ENCODE data around the gene VPS37B.

The VPS37B gene

DNA sequence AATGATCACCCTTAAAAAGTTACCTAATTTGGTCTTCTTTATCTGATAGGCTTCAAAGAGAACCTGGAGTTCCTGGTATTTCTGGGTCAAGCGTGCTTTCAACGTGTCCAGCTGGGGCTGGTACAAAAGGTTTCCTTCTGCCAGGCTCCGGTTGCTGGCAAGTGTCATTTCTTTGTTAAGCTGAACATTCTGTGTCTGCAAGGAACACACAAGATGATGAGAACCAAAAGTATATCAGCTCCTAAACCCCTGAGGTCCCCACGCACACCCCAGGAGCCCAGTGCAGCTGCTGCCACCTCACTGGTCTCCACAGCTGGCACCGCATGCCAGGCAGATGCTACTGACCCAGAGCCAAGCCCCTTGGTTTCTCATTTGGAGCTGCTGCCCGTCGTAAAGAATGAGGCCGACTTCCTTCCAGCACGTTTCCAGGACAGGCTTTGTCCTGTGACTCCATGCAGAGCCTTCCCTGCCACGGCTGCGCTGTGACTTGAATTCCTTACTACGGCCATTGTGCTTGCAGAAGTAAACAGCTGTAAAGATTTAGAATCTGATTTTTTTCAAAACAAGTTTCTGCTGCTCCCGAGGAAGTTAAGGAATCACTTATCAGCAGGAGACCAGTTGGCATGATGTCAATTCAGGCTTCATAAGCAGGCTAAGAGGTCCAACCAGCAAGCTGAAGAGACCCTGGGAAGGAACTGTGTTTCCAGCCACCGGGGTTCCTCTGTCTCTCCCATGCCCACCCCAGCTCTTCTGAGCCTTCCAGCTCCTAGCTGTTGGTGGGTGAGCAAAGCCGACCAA is 24.9 kb downstream of the VPS37B start:
- Histone ChIP-seq H4K20me1 (ENCODE audit: insufficient read depth, low read length) (no peaks in the 10 kb centered on the region), H3K9me2 (ENCODE audit: low read depth, low read length) (no peaks in the 10 kb centered on the region), H3K4me1 (ENCODE audit: insufficient read depth, low read length, severe bottlenecking) (peaks cover 9% of the 10 kb centered on the region), H2AFZ (ENCODE audit: low read length) (no peak overlapping the region), H3K4me2 (ENCODE audit: low read length) (peak overlapping the region; percentile 26; the same call in 1 of the 2 replicates), H3K9me3 (ENCODE audit: low read length) (no peaks in the 10 kb centered on the region), H3K9ac (ENCODE audit: low read length) (no peak overlapping the region), H3K27ac (ENCODE audit: low read depth, low read length, poor library complexity, severe bottlenecking) (no peak overlapping the region), H3K79me2 (ENCODE audit: insufficient read depth, low read length) (no peaks in the 10 kb centered on the region), H3K36me3 (ENCODE audit: insufficient read depth, low read length) (no peaks in the 10 kb centered on the region), H3K27me3 (ENCODE audit: insufficient read depth, low read length) (peaks cover 21% of the 10 kb centered on the region; the same call in 1 of the 2 replicates), H3K4me3 (ENCODE audit: low read depth, low read length, poor library complexity, severe bottlenecking) (no peak overlapping the region), H3F3A (ENCODE audit: insufficient read depth, low read length) (no peaks in the 10 kb centered on the region)
- TF ChIP-seq, protein P1, sequence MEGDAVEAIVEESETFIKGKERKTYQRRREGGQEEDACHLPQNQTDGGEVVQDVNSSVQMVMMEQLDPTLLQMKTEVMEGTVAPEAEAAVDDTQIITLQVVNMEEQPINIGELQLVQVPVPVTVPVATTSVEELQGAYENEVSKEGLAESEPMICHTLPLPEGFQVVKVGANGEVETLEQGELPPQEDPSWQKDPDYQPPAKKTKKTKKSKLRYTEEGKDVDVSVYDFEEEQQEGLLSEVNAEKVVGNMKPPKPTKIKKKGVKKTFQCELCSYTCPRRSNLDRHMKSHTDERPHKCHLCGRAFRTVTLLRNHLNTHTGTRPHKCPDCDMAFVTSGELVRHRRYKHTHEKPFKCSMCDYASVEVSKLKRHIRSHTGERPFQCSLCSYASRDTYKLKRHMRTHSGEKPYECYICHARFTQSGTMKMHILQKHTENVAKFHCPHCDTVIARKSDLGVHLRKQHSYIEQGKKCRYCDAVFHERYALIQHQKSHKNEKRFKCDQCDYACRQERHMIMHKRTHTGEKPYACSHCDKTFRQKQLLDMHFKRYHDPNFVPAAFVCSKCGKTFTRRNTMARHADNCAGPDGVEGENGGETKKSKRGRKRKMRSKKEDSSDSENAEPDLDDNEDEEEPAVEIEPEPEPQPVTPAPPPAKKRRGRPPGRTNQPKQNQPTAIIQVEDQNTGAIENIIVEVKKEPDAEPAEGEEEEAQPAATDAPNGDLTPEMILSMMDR (IDR thresholded peaks at IDR 0.05; ENCODE audit: low read length) = no peak
- no peak for TF ChIP-seq EZH2 (IDR thresholded peaks at IDR 0.05; ENCODE audit: borderline replicate concordance, low read length)

DNA sequence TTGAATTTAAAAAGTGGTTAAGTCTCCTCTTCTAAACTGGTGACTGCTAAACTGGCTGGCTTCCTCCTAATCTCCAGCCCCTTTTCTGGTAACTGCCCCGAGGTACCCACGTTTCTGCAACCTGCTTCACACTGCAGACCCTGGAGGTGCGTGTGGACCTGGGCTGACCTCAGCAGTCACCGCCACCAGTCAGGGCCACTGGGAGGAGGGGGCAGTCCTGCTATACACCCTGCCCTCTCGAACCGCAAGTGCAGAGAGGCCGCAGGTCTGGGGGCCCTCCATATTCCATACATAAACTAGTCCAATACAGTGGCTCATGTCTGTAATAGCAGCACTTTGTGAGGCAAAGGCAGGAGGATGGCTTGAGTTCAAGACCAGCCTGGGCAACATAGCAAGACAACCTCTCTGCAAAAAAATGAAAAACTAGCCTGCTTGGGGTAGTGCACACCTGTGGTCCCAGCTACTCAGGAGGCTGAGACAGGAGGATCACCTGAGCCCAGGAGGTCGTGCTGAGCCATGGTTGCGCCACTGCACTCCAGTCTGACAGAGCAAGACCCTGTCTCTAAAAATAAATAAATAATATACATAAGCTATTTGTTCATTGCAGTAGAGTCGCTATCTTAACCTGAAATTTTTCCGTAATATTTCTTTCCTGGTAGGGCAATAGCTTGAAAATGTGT is 25.6 kb downstream of the VPS37B start:
- no peak overlapping the region for H3K27ac ChIP-seq (ENCODE audit: low read depth, low read length, poor library complexity, severe bottlenecking)
- no peak overlapping the region for H3K9ac ChIP-seq (ENCODE audit: low read length)
- no peak overlapping the region for H3K4me3 ChIP-seq (ENCODE audit: low read depth, low read length, poor library complexity, severe bottlenecking)
- no peaks in the 10 kb centered on the region for H3K36me3 ChIP-seq (ENCODE audit: insufficient read depth, low read length)
- H4K20me1 ChIP-seq (ENCODE audit: insufficient read depth, low read length) = no peaks in the 10 kb centered on the region
- peaks cover 9% of the 10 kb centered on the region for H3K4me1 ChIP-seq (ENCODE audit: insufficient read depth, low read length, severe bottlenecking)
- no peak overlapping the region for H2AFZ ChIP-seq (ENCODE audit: low read length)
- no peak overlapping the region for H3K4me2 ChIP-seq (ENCODE audit: low read length)
- no peaks in the 10 kb centered on the region for H3K9me2 ChIP-seq (ENCODE audit: low read depth, low read length)
- TF ChIP-seq, protein P1 (IDR thresholded peaks at IDR 0.05; ENCODE audit: low read length) = no peak
- TF ChIP-seq EZH2 (IDR thresholded peaks at IDR 0.05; ENCODE audit: borderline replicate concordance, low read length) = no peak
- H3F3A ChIP-seq (ENCODE audit: insufficient read depth, low read length) = no peaks in the 10 kb centered on the region
- no peaks in the 10 kb centered on the region for H3K79me2 ChIP-seq (ENCODE audit: insufficient read depth, low read length)
- H3K27me3 ChIP-seq (ENCODE audit: insufficient read depth, low read length) = peaks cover 24% of the 10 kb centered on the region; the same call in 1 of the 2 replicates
- H3K9me3 ChIP-seq (ENCODE audit: low read length) = no peaks in the 10 kb centered on the region

DNA sequence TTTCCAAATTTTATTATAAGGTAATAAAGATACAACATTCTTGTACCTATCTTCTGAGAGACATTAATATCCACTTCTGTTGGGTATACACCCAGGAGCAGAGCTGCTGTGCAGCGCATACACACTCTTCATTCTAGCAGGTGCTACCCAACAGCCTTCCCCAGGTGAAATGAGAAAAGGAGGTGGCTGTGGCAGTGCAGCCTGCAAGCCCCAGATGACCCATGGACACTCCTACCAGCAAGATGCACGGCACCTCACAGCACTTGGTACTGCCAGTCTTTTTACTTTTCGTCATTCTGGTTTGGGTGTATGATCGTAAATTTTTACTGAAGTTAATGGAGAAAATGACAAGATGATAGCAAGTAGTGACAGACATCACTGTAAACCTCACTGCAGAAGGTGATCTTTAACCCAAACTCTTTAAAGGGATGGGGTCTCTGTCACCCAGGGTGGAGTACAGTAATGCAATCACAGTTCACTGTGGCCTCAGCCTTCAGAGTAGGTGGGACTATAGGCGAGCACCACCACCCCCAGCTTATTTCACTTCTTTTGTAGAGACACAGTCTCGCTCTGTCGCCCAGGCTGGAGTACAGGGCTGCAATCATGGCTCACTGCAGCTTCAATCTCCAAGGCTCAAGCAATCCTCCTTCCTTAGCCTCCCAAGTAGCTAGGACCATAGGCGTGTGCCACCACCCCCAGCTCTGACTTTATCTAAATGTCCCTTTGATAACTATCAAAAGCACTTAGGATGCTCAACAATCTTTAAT is 26.5 kb downstream of the VPS37B start:
- Histone ChIP-seq H3K4me2 (ENCODE audit: low read length) (no peak overlapping the region), H3K27me3 (ENCODE audit: insufficient read depth, low read length) (peaks cover 24% of the 10 kb centered on the region; the same call in 1 of the 2 replicates), H3K79me2 (ENCODE audit: insufficient read depth, low read length) (no peaks in the 10 kb centered on the region), H4K20me1 (ENCODE audit: insufficient read depth, low read length) (no peaks in the 10 kb centered on the region), H3K9ac (ENCODE audit: low read length) (no peak overlapping the region), H3K9me2 (ENCODE audit: low read depth, low read length) (no peaks in the 10 kb centered on the region), H3K27ac (ENCODE audit: low read depth, low read length, poor library complexity, severe bottlenecking) (no peak overlapping the region), H2AFZ (ENCODE audit: low read length) (no peak overlapping the region), H3K36me3 (ENCODE audit: insufficient read depth, low read length) (no peaks in the 10 kb centered on the region), H3K4me1 (ENCODE audit: insufficient read depth, low read length, severe bottlenecking) (peaks cover 9% of the 10 kb centered on the region), H3K4me3 (ENCODE audit: low read depth, low read length, poor library complexity, severe bottlenecking) (no peak overlapping the region), H3K9me3 (ENCODE audit: low read length) (no peaks in the 10 kb centered on the region), H3F3A (ENCODE audit: insufficient read depth, low read length) (no peaks in the 10 kb centered on the region)
- no peak for TF ChIP-seq EZH2 (IDR thresholded peaks at IDR 0.05; ENCODE audit: borderline replicate concordance, low read length)
- TF ChIP-seq, protein P1 (IDR thresholded peaks at IDR 0.05; ENCODE audit: low read length) = no peak
